Stimulated activated CD4-positive, alpha-beta T cell treated with anti-CD3 and anti-CD28 coated beads, Interleukin-2, amount 100 ng/mL, for 24 hours (primary cell): ENCODE measurements around the gene HSPE1.
"Not testable (repeated sequence)": the region's sequence is repeated elsewhere in the genome, so short reads cannot be mapped to it uniquely, and the experiment has no call there.

Experiments used
- DNase-seq, 2 donors: peaks; one replicate each; pipeline ENCODE4 v3.0.0-alpha.2; 2020

The HSPE1 gene

GRCh38 chr2:197498937-197499593, 1.1 kb upstream of the HSPE1 start:
- peak; percentile 61 to 64 for DNase-seq

GRCh38 chr2:197500503-197501131, 438 bp downstream of the HSPE1 start:
- DNase-seq: peak in 1 of 2 donors; percentile 45

GRCh38 chr2:197502201-197502600, 2.0 kb downstream of the HSPE1 start:
- DNase-seq: no peak

GRCh38 chr2:197502685-197503084, 2.5 kb downstream of the HSPE1 start:
- no peak for DNase-seq

GRCh38 chr2:197504000-197504399, 3.8 kb downstream of the HSPE1 start:
- DNase-seq: no peak

GRCh38 chr2:197504512-197504911, 4.3 kb downstream of the HSPE1 start:
- DNase-seq: no peak

GRCh38 chr2:197506658-197507057, 6.5 kb downstream of the HSPE1 start:
- DNase-seq: no peak

GRCh38 chr2:197513915-197514314, 13.7 kb downstream of the HSPE1 start:
- DNase-seq: no peak

GRCh38 chr2:197514754-197515153, 14.6 kb downstream of the HSPE1 start:
- no peak for DNase-seq

GRCh38 chr2:197515315-197515738, 15.1 kb downstream of the HSPE1 start:
- no peak for DNase-seq

GRCh38 chr2:197515739-197516392, 15.7 kb downstream of the HSPE1 start, which contains the start of gene MOB4:
Gene MOB4 (plus strand): TSS chr2:197516066. CDS start chr2:197516087, 21 bp downstream.
- peak; percentile 95 for DNase-seq

- peak in 1 of 2 donors; percentile 37 for DNase-seq
Observed at GRCh38 chr2:197516393-197516761, 16.2 kb downstream of the HSPE1 start.

GRCh38 chr2:197517150-197517549, 17.0 kb downstream of the HSPE1 start:
- no peak for DNase-seq

GRCh38 chr2:197538412-197538811, 38.2 kb downstream of the HSPE1 start:
- DNase-seq: no peak

GRCh38 chr2:197539734-197540133, 39.6 kb downstream of the HSPE1 start:
- no peak for DNase-seq

- DNase-seq: no peak
Observed at GRCh38 chr2:197543206-197543605, 43.0 kb downstream of the HSPE1 start.

- no peak for DNase-seq
Observed at GRCh38 chr2:197547163-197547900, 47.2 kb downstream of the HSPE1 start.

GRCh38 chr2:197548582-197548981, 48.4 kb downstream of the HSPE1 start:
- no peak for DNase-seq

- DNase-seq: not testable (repeated sequence)
Observed at GRCh38 chr2:197551260-197551659, 51.1 kb downstream of the HSPE1 start.
